Aortic smooth muscle cell (primary cell): Measurements from ENCODE around the gene EXOC8. TPM values are rescaled to one million over a fixed set of nuclear protein-coding genes. Genes with fewer than 3 reads are reported as not detected.

Experiments
- total RNA-seq: library from RNA; depleted of rRNA; stranded (reverse); fragments of >200 nt; gene quantifications from 2 replicates; pipeline ENCODE4 v1.2.3, GENCODE V29; 2014

Gene EXOC8, protein sequence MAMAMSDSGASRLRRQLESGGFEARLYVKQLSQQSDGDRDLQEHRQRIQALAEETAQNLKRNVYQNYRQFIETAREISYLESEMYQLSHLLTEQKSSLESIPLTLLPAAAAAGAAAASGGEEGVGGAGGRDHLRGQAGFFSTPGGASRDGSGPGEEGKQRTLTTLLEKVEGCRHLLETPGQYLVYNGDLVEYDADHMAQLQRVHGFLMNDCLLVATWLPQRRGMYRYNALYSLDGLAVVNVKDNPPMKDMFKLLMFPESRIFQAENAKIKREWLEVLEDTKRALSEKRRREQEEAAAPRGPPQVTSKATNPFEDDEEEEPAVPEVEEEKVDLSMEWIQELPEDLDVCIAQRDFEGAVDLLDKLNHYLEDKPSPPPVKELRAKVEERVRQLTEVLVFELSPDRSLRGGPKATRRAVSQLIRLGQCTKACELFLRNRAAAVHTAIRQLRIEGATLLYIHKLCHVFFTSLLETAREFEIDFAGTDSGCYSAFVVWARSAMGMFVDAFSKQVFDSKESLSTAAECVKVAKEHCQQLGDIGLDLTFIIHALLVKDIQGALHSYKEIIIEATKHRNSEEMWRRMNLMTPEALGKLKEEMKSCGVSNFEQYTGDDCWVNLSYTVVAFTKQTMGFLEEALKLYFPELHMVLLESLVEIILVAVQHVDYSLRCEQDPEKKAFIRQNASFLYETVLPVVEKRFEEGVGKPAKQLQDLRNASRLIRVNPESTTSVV
- total RNA-seq: 18.2 and 23.5 TPM in 2 replicates

DNA sequence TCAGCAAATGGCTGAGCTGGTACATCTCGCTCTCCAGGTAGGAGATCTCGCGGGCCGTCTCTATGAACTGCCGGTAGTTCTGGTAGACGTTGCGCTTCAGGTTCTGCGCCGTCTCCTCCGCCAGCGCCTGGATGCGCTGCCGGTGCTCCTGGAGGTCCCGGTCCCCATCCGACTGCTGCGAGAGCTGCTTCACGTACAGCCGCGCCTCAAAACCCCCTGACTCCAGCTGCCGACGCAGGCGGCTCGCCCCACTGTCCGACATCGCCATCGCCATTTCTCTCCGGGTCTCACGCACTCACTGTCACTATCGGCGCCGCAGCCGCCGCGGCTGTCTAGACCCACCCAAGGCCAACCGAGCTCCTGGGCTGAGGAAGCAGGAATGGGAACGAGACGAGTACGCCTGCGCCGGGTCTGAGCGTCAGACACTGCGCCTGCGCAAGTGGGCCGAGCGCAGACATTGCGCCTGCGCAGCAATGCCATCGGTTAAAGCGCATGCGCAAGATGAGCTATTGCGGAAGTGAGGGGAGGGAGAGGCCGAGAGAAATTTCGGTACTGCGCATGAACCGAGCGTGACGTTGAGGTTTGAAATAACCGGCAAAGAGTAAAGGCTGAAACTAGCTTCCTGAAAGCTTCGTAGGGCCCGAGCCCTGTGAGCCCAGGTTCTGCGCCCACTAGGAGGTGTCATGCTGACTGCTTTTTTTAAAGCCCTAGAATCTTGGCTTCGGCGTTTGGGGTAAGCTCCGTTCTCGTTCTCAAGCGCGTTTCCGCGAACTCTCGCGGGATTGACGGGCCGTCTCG is at the start of gene EXOC8:
TSS of gene EXOC8 (minus strand) at position 381 of the 798 bp plus-strand sequence. CDS start at position 274, 107 bp downstream.

DNA sequence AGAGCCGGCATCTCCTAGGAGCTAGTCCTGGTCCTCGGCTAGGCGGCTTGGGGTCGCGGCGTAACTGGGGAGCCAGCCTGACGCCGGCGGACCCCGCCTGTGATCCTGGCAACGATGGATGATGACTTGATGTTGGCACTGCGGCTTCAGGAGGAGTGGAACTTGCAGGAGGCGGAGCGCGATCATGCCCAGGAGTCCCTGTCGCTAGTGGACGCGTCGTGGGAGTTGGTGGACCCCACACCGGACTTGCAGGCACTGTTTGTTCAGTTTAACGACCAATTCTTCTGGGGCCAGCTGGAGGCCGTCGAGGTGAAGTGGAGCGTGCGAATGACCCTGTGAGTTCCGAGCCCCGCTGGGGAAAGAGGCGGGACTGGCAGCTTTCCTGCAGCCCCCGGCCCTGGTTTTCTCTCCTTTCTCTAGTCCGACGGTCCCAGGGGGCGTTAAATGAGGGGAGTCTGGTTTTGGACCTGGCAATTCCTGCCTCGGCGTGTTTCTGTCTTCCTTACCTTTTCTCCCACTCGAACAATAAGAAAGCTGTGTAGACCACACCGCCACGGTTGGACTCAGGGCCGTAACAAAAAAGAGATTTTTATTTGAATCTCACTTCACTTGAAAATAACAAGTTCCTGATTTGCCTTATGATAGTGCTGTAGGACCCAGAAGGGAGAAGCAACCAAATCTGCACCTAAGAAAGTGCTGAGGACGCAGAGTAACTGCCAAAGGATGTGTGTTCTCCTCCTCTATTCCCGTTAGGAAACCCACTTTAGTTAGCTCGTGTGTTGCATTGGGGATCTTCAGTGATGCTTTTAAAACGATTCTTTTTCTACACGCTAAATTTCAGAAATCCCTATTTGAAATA is 847 bp upstream of the EXOC8 start, which contains the start of gene SPRTN:
TSS of gene SPRTN (plus strand) at position 24 of the 859 bp plus-strand sequence. CDS start at position 115, 91 bp downstream.

Other genes starting within 250 kb of the EXOC8 start
- gene TRIM67, start 175.8 kb downstream of the EXOC8 start, total RNA-seq: under 0.01 TPM in 1 of 2 replicates, not detected in the other
- gene GNPAT, start 96.6 kb downstream of the EXOC8 start, total RNA-seq: 39.1 and 45.9 TPM in 2 replicates
- 11.6 and 15.1 TPM in 2 replicates for gene SPRTN, start 441 bp upstream of the EXOC8 start, total RNA-seq
- gene EGLN1, start 84.4 kb upstream of the EXOC8 start, total RNA-seq: 51.0 and 56.2 TPM in 2 replicates
- gene TSNAX, start 190.8 kb upstream of the EXOC8 start, total RNA-seq: 43.2 and 49.1 TPM in 2 replicates